ENCODE measurements around the gene NDE1.
"Not testable (repeated sequence)": the region's sequence is repeated elsewhere in the genome, so short reads cannot be mapped to it uniquely, and the experiment has no call there.

NDE1 gene, protein sequence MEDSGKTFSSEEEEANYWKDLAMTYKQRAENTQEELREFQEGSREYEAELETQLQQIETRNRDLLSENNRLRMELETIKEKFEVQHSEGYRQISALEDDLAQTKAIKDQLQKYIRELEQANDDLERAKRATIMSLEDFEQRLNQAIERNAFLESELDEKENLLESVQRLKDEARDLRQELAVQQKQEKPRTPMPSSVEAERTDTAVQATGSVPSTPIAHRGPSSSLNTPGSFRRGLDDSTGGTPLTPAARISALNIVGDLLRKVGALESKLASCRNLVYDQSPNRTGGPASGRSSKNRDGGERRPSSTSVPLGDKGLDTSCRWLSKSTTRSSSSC

DNA sequence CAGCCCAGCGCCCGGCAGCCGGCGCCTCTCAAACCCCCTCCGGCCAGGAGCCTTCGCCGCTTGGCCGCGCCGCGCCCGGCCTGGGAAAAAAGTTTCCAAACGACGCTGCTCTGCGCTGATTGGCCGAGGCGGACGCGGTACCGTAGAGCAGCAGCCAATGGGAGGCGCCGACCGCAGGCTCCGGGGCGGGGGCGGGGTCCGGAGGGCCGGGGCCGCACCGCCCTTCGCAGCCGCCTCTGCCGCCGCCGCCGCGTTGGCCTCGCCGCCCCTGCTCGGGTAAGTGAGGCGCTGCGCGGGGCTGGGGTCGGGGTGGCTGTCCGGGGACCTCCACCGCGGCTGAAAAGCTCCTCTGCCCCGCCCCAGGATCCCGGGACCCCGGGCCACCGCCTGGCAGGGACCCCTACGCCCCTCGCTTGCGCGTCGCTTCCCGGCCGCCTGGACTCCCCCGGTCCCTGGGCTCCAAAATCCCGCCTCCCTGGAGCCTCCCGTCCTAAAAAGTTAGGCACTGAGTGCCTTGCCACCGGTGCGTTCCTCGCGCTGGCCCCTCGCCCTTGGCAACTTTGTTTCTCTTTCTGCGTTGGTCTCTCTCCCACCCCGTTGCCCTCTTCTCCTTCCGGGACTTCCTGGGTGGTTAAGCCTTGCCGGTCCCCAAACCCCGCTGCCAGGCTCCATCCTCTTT lies at the start of gene NDE1:
Gene NDE1, plus strand, starts transcription at position 227 of the 679 bp plus-strand sequence. CDS start 14,534 bp downstream, outside the sequence.
- peak; percentile 77 for DNase-seq

DNA sequence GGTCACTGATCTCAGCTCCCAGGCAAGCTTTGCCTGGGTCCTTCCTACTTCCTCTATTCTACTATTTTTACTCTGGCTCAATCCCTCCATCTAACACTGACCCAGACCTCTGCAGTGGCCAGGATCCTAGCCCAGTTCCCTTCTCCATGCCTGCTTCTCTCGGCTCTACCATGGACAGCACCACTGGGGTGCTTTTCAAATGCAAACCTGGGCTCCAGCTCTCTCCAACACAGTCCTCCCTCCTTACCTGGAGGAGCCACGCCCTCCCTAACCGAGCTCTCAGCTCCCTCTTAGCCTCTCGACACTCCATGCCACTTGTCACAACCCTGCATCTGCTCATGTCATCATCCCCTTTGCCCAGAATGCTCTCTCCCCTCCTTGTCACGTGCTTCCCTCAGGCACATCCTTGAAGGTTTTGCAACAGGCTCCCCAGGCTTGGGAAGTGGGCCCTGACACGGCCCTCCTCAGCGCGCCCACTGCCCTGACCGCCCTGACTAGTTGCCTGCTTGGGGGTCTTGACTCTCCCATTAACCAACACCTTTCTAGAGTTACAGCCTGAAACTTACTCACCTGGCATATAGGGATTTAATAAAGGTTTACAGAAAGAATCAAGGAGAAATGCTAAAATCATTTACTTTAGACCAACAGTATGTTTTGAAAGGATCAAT lies 48.7 kb upstream of the NDE1 start:
- DNase-seq: no peak

DNA sequence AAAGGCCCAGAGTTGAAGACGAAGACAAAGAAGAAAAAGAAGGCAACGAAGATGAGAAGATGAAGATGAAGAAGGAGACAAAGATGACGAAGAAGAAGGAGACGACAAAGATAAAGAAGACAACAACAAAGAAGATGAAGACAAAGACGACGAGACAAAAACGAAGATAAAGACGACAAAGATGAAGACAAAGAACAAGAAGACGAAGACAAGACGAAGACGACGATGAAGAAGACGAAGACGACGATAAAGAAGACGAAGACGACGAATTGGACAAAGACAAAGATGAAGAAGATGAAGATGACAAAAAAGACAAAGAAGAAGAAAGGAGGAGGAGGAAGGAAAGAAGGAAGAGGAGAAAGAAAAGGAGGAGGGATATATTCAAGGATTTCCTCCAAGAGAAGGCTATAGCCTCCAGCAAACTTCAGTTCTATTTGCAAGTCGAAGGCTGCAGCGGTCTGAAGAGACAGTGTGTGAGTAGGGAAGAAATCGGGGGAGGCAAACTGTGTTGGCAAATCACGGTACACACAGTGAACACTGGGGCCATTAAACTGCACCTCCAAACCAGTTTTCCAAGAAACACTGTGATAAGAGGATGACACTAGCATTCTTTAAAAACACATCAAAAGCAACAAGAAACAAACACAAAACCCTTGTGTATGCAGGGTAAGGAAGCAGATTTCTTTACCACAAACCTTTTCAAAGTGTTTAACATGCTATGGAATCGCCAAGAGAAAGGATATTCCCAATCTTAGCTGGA lies 47.6 kb upstream of the NDE1 start:
- no peak for DNase-seq

DNA sequence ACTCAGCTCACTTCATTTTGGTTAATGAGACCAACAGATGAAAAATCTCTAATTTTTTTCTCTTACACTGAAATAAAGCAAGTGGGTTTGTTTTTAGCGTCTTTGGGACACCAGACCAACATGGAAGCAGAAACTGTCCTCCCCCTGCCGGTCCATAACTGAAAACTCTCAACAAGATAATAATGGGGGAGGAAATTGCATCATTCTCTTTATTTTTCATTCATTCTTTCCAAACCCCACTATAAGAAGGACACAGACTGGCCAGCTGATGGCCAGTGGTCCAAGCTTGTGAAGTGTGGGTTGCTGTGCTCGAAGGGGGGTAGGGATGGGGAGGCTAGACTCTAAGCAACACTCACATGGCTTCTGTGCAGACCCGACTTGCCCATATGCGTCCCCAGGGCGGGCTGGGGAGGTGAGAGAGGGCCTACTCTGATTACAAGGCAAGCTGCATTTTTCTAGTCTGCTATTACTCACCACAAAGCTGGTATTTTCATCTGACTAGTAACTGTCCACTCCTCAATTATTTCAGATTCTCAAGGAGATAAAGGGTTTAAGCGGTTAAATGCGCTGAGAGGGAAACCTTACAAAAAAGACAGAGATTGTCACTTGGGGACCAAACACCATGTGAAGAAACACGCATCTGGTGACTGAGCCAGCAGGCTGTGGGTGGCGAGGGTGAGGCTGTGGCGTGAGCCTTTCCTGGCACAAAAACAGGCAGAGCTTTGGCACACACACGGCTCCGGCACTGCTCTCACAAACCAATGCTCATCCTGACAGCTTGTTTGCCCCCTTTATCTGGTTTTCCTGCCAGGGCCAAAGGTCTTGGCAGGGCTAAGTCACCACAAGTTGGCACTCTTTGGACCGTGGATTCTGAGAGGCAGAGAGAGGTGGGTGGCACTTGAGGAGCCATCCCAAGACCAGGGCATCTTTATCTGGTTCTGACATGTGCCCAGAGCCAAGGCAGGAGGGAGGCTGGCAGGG lies 45.3 kb upstream of the NDE1 start:
- peak; percentile 17 for DNase-seq

DNA sequence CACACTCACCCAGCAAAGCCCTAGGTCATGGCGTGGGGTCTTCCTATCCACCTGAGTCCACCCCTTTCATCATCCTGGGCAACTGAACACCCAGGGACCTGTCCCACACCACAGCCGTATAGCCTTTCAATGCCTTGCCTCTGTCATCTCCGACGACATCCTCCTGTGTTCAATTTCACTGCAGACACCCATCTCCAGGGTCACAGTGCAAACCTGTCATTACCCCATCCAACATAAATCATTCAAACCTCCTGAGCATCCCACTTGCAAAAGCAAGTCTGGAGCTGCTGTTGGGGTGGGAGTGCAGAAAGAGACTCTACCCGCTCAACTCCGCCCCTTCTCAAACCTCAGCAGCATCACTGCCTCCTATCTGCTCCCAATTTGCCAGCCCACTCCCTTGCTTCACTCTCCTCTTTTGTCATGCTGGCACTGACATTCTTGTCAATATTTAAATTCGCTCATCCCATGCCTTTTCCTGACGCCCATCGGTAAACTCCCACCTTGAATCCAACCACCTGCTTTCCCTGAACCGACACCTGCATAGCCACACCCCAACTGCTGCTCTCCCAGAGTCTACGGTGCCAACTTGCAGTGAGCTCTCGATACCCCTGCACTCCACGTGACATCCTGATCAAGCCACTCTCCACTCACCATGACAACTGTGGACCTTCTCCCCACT lies 44.1 kb upstream of the NDE1 start:
- DNase-seq: peak; percentile 81

DNA sequence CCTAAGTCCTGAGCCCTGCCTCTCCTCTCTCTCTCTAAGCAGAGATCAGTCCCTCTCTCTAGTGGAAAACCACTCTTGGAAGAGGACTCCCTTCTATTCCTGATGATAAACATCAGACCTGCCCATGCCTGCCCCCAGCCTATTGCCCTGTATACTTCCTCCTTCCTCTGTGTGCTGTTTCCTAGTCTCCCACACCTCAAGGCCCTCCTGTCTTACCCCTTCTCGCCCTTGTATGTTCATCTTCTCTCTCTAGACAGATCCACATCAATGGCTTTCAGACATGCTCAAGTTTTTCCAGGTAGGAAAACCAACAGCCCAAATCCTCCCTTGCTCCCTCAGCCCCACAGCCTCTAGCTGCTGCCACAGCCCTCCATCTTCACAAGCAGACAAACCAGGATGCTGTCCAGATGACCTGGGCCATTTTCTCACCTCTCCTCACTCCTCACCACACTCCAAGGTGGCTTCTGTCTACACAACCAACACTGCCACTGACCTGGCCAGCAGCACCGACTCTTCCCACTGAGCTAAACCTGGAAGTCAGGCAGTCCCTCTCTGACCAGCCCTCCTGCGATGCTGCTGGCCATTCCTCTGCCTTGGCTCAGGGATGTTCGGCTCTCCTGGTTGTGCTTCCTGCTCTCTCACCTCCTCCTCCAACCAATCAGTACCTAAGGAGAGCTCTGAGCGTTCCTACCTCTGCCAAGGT lies 43.4 kb upstream of the NDE1 start:
- DNase-seq: no peak

DNA sequence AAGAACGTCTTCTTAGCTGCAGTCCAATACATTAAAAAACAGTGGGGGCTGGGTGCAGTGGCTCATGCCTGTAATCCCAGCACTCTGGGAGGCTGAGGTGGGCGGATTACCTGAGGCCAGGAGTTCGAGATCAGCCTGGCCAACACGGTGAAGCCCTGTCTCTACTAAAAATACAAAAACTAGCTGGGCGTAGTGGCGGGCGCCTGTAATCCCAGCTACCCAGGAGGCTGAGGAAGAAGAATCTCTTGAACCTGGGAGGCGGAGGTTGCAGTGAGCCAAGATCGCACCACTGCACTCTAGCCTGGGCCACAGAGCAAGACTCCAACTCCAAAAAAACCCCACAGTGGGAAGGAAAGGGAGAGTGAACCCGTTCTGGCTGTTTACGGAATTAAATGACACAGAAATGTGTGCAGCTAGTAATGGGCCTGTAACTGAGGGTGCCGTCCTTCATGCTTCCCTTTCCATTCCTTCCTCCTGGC lies 42.8 kb upstream of the NDE1 start:
- not testable (repeated sequence) for DNase-seq

DNA sequence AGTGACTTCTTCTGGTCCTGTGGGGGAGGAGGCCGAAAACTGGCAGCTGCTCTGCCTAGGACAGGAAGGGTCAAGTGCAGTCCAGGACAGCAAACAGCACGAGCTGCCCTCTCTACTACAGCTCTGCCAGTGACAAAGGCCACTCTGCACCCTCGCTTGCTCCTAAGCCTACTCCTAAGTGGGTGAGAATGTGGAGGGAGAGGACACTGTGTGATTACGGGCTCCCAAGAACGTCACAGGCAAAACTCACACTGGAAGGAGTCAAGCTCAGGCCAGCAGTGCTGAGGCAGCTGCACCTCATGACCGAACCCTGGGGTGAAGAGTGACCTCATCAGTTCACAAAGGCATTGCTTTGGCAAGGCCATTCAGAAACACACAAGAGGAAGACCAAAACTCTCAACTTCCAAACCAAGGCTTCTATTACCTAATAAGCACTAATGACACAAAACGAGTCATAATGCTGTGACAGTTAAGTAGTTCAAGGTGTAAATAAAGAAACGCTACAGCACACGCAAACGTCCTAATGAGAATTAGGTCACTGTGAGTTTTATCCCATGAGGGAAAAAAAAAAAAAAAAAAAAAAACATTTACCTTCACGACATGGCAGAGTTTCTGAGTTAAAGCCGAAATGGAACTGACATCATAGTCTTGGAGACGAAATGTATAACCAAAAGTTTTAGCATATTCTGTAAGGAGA lies 42.2 kb upstream of the NDE1 start:
- DNase-seq: no peak

DNA sequence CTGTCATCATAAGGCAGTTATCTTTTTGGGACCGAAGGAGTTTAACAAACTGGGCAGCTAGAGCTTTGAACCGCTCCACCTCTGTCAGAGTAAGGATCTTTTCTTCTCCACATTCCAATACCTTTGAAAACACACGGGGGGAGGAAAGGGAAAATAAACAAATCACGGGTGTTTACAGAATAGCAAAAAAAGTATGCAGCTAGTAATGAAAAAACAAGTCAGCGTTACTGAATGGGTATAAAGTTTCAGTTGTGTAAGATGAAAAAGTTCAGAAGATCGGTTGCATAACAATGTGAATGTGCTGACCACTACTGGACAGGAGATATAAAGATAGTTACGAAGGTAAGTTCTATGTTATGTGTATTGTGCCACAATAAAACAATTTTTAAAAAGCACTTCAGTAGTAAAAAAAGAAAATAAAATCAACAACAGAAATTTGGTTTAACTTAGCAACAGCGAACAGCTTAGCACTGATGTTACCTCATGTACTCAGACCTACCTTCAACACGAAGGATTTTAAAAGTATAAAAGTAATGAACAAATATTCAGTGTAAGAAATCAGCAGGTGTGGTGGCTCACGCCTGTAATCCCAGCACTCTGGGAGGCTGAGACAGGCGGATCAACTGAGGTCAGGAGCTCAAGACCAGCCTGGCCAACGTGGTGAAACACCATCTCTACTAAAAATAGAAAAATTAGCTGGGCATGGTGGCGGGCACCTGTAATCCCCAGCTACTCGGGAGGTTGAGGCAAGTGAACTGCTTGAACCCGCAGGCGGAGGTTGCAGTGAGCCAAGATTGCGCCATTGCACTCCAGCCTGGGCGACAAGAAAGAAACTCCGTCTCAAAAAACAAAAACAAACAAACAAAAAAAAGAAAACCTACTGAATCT lies 41.4 kb upstream of the NDE1 start:
- DNase-seq: no peak

DNA sequence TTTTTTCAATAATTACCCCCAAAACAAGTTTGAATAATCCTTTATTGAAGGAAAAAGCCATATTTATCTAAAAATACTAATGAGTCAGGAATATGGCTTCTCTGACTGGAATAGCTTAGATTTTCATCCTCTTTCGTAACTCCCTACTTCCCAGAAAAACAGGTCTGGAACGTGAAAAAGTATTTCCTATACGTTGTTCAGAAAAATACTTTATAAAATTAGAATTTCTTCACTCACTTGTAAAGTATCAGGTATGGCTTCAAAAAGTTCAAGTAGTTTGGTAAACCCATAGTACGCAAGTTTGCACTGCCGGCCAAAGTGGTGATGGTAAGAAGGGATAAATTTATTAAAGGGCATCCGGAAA lies 40.8 kb upstream of the NDE1 start:
- DNase-seq: no peak

DNA sequence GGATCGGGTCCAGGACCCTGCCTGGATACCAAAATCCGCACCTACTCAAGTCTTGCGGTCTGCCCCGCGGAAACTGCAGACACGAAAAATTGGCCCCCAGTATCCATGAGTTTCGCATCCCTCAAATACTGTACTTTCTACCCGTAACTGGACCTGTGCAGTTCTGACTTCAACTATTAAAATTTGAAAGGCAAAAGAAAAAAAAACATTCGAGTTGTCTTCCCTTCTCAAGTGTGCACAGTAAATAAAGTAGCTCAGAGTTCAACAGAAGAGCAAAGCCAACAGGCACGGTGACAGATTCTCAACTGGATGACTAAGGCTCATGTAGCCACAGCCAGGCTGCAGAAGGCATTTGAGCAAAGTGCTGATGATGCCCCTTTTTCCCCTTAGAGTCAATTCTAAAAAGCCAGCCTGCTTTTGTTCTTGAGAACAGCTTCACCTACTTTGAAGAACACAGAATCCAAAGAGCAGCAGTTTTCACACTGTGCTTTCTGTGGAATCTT lies 39.6 kb upstream of the NDE1 start:
- no peak for DNase-seq

DNA sequence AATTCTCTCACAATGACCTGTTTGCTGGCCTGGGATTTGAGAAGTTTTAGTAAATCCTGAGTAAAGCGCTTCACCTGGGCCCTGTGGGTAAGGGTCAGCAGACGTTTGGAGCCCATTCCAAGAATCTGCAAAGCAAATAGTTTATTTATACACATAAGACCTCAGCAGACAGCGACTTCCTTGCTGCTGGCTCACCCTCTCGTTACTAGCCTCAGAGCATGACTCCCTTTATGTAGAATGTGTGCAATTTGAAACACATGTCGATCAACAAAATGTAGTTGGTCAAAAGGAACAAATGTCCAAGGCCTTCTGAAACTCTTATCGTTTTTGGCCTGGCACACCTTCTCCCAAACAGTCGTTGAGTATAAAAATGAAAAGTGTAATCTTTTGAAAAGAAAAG lies 38.4 kb upstream of the NDE1 start:
- DNase-seq: no peak

DNA sequence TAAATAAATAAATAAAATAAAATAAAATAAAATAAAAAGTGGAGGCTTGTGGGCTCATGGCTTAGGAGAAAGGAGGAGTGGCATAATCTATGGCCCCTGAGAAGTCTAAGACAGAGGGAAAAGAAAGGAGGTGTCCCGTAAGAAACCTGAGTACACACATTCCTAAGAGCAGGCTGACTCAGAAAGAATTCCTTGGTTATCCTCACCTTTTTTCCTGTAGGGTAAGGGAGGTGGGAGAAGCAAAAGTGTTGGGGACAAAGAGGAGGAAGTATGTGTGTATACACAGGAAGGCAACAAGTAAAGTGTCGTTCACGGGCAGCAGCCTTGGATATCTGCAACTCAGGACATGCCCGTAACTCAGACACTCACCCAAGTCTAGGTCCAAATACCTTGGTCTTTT lies 36.4 kb upstream of the NDE1 start:
- DNase-seq: no peak

DNA sequence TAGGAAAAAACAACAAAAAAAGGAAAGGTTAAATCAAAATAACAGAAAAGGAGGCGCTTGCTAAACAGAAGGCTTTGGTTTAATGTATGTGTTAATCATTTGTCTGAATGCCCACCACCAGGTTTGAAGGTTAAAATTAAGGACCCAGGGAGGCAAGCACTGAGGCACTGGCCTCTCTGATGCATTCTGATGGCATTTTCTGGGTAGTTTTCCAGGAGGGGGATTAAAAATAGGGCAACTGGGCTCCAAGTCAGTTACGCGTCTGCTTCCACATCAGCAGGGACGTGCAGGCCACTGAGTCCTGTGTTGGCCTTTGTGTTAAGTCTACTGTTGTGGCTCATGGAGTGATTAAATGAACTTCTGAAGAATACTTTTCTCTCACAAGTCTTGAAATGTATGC lies 34.0 kb upstream of the NDE1 start:
- no peak for DNase-seq

DNA sequence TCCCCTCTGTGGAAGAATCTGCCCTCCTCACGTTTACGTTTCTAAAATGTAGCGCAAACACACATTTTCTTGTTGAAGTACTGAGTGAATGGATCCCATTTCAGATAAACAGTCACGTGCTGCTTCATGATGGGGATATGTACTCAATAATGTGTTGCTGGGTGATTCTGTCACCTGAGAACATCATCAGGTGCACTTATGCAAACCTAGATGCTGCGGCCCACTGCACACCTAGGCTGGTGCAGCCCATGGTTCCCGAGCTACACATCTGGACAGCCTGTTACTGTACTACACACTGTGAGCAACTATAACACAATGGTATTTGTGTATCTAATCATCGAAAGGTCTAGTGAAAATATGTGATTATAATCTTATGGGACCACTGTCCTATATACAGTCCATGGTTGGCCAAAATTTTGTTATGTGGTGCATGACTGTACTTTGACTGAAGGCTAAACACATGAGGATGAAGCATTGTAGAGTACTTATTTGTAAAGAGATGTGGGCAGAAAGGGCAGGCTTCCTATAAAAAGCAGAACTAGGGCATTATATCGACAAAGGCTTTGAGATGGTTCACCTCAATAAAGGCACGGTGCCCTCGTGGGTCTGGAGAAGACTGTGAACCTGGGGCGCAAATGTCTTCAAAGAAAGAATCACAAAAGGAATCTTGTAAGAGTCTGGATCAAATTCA lies 33.4 kb upstream of the NDE1 start:
- no peak for DNase-seq

DNA sequence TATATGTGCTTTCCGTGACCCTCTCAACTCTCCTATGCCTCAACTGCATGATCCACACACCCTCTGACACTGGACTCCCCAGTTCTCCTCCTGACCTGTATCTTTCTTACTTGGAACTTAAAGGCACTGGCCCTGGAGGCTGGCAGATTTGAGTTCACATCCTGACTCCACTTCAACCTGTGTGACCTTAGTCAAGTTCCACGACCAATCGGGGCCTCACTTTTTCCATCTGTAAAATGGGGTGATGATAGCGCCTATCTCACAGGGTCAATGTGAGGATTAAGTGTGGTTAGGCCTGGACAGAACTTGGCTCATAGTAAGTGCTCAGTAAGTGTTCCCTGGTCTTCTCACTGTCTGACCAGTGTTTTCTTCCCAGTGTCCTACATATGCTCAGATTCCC lies 32.1 kb upstream of the NDE1 start:
- no peak for DNase-seq

DNA sequence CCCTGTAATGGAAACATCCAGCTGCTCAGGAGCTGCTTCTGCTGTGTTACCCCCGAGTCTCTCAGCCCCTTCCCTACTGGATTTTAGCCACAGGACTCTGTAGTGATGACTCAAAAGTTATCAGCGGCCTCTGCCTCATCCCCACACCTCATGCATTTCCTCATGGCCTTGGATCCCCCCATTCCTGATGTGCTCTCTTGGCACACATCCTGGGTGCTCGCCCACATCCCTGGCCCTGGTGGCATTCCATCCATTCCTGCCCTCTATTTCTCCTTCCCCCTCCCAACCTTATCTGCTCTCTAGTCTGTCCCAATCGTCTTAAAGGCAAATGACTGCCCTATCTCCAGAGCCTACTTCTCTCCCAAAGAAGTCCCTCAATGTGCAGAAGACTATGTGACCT lies 31.7 kb upstream of the NDE1 start:
- DNase-seq: no peak

DNA sequence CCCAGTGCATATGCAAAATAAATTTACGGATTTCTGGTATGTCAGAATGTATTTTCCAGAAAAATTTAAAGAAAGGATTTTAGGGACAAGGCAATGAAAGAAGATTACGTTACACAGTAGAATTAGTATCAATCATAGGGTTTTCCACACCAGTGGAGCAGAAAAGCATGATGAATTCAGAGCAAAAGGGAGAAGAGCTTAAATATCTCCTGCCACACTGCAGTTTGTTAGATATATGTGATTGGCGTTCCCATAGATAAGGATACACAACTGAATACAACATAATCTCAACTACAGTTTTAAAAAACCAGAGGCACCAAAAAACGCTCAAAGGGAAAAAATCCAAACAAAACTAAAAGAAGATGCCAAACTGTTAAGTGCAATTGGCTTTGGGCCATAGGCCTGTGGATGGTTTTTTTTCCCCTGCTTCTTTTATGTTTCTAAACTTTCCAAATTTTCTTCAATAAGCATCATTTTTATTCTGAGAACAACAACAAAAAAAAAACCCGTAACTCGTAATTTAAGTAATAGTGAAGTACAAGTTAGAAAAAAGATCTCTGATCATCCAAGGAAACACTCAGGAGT lies 29.3 kb upstream of the NDE1 start:
- no peak for DNase-seq

All from NCI-H2227 treated with DMSO at 0.1 percent for 48 hours (cell line).